AG04449 (cell line): Measurements from ENCODE around the gene SFMBT1.

Experiments
- CTCF ChIA-PET: fragments of 350-600 bp; formaldehyde crosslinking; extraction: SDS; loops from one replicate; lab custom pipeline; 2021; ENCODE audit warnings: antibody characterized with exemption; lab: Yijun Ruan, JAX
- POLR2A ChIA-PET: fragments of 400-600, 350-600 bp; formaldehyde crosslinking; extraction: SDS; loops from one replicate; lab custom pipeline; 2020; ENCODE audit warnings: antibody characterized with exemption, inconsistent platforms; lab: Yijun Ruan, JAX
- DNase-seq: peaks from one replicate; pipeline ENCODE4 v3.0.0-alpha.2; 2010; ENCODE audit warnings: low read depth, low spot score
- H3K4me3 ChIP-seq: 2 replicates; pipeline ENCODE4 v1.5.1; 2011; ENCODE audit warnings: low read depth, mild to moderate bottlenecking, control low read depth, low read length
- TF ChIP-seq, protein P1 (sequence below): IDR thresholded peaks from one replicate; pipeline ENCODE4 v1.5.1; 2011; ENCODE audit warnings: mild to moderate bottlenecking, moderate library complexity, low read length, control low read depth, inconsistent platforms; ENCODE audit not compliant: insufficient read depth; ENCODE audit errors: missing control alignments

SFMBT1 gene

DNA sequence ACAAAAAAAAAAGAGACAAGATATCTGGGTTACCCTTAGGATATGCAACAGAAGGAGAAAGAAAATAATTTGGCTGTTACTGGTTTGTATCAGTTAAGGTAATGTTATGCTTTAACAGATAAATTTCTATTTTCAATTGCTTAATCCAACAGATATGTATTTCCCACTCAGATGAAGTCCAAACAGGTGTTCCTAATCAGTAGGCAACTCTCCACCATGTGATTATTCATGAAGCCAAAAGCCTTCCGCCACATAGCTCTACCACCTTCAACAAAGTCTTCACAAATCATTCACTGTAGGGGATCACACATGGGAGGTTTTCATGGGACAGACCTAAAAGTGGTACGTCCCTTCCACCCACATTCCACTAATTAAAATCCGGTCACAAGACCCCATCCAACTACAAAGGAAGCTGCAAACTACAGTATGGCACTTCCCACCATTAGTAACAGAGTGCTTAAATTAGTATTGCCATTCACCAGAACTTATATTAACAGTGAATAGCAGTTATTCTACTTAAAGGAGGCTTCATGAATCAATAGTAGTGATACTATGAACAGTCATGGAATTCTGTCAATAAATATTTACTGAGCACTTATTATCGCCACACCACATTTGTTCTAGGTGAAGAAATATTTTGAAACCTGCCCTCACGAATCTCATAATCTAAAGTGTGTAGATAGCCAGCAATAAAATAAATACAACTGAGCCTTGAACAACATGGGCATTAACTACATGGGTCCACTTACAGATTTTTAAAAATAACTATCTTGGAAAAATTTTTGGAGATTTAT is 66.5 kb downstream of the SFMBT1 start:
- H3K4me3 ChIP-seq, result no peak overlapping the region
- CTCF ChIA-PET, result interaction anchor here (0.8 kb wide), 1 partner anchor 11 kb away, joined by 3 read pairs; no protein-coding TSS in a partner anchor
- POLR2A ChIA-PET, result no interaction called here
- TF ChIP-seq, protein P1, sequence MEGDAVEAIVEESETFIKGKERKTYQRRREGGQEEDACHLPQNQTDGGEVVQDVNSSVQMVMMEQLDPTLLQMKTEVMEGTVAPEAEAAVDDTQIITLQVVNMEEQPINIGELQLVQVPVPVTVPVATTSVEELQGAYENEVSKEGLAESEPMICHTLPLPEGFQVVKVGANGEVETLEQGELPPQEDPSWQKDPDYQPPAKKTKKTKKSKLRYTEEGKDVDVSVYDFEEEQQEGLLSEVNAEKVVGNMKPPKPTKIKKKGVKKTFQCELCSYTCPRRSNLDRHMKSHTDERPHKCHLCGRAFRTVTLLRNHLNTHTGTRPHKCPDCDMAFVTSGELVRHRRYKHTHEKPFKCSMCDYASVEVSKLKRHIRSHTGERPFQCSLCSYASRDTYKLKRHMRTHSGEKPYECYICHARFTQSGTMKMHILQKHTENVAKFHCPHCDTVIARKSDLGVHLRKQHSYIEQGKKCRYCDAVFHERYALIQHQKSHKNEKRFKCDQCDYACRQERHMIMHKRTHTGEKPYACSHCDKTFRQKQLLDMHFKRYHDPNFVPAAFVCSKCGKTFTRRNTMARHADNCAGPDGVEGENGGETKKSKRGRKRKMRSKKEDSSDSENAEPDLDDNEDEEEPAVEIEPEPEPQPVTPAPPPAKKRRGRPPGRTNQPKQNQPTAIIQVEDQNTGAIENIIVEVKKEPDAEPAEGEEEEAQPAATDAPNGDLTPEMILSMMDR, result no peak
- no peak for DNase-seq

DNA sequence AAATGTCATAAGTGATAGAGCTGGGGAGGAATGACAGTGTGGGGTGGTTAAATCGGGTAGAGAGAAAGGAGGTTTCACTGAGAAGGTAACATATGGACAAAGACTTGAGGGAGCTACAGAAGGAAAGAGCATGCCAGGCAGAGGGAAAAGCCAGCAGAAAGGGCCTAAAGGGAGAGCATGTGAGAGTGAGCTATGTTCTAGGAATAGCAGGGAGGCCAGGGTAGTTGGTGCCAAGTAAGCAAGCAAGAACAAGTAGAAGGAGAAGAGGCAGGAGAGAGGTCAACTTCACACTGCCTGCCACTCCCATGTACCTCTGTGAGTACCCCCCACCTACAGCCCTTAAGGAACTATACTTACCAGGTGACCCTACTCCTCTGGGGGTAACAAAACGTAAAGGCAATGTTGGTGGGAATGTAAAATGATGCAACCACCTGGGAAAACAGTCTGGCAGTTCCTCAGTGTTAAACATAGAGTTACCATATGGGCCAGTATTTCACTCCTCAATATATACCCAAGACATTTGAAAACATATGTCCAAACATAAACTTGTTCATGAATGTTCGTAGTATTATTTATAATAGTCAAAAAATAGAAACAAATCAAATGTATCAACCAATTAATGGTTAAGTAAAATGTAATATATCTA is 67.6 kb downstream of the SFMBT1 start:
- H3K4me3 ChIP-seq, result no peak overlapping the region
- no peak for DNase-seq
- ChIA-PET CTCF (interaction anchor here (0.9 to 2.1 kb wide), 3 partner anchors 9 to 43 kb away, joined by 3 to 14 read pairs (median 4); no protein-coding TSS in a partner anchor), POLR2A (no interaction called here)
- TF ChIP-seq, protein P1, result no peak

DNA sequence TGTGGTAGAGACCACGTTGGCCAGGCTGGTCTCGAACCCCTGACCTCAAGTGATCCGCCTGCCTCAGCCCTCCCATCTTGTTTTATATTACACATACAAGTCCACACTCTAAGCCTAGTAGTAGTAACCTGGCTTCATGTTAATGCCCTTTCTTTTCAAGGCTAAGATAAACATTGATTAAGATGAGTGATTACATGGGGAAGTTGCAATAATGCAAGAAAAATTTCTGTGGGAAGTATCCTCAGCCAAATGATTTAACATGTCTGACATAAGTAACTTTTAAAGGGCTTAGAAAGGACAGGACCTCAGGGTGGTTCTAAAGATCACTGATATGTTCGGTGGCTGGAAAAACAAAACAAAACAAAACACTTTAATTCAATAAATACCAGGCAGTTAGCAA is 72.1 kb downstream of the SFMBT1 start:
- H3K4me3 ChIP-seq, result no peak overlapping the region
- no peak for DNase-seq
- ChIA-PET CTCF (no interaction called here), POLR2A (no interaction called here)
- TF ChIP-seq, protein P1, result no peak

DNA sequence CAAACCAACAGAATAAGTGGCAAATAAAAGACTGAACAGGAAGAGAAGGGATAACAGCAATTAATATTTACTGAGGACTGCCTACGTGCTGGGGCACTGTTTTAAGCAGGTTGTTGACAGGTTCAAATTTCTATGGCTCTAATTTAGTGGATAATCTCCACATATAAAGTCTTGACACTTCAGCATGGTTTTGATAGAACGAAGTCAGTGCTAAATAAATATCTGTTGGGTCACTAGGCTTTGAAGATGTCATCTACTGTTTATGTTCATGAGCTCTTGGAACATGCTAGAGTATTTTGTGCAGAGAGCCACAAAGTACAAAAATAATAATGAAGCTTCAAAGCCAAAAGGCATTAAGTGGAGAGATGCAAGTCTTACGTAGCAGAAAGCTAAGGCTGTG is 74.0 kb downstream of the SFMBT1 start:
- TF ChIP-seq, protein P1, result no peak
- no peak for DNase-seq
- ChIA-PET CTCF (no interaction called here), POLR2A (no interaction called here)
- no peak overlapping the region for H3K4me3 ChIP-seq

DNA sequence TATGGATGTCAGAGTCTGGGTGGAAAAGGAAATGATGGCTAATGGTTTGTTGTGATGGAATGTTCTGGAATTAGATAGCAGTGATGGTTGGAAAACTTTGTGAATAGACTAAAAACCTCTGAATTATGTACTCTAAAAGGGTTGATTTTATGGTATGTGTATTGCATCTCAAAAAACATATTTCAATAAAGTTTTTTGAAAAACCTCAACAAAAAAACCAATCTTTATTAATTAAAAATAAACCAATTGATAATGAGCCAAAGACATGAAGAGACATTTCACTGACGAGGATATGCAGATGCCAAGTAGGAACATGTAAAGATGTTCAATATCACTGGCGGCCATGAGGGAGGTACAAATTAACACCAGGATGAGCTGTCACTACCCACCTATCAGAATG is 78.5 kb downstream of the SFMBT1 start:
- no peak for DNase-seq
- POLR2A ChIA-PET, result no interaction called here
- TF ChIP-seq, protein P1, result no peak
- CTCF ChIA-PET, result no interaction called here
- H3K4me3 ChIP-seq, result no peak overlapping the region

DNA sequence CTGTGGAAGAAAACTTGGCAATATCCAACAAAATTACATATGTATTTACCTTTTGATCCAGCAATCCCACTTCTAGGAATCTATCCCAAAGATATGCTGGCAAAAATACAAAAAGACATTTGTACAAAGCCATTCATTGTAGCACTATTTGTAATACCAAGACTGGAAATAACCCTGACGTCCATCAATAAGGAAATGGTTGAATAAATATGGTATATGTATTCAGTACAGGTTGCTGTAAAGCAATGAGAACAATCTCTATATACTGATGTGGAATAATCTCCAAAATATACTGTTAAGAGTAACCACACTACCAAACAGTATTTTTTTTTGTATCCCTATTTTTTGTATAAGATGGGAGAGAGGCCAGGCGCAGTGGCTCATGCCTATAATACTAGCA is 83.7 kb downstream of the SFMBT1 start:
- ChIA-PET POLR2A (no interaction called here), CTCF (no interaction called here)
- H3K4me3 ChIP-seq, result no peak overlapping the region
- no peak for DNase-seq
- TF ChIP-seq, protein P1, result no peak
